ENCODE data around the gene ABCB11. TPM values are rescaled to one million over a fixed set of nuclear protein-coding genes. Genes with fewer than 3 reads are reported as not detected.

ABCB11 gene
- total and polyA plus RNA-seq, 2 donors (not counting 1 experiment from before 2014, with no cell fraction given), result not detected

DNA sequence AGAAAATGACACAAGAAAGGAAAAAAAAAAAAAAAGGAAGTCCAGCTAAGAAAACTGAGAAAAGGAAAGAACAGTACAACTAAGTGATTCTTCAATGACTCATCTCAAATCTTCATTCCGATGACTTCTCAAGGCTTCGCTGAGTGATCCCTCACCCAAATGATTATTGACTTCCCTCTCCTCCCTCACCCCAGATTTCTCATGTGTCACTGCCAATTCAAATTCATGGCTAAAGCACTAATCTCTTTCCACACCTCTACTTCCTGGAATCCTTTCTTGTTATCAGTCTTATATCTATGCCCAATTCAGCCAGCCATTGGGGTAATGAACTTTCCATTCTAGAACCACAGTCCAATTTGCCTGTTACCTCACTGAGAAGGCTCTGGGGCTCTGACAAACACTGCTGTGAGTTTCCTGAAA is 7.2 kb upstream of the ABCB11 start:
- H3K27me3 Mint-ChIP-seq, result no peaks in the 10 kb centered on the region
- intact Hi-C loops (cut with micrococcal nuclease), result no loop called here
- H3K79me2 ChIP-seq (ENCODE audit: control insufficient read depth, insufficient read depth, low read length), result no peaks in the 10 kb centered on the region
- H3K4me3 Mint-ChIP-seq, result no peak overlapping the region
- H3K9me3 Mint-ChIP-seq (ENCODE audit: insufficient read depth), result peaks cover 10% of the 10 kb centered on the region
- H3K27me3 ChIP-seq (replicated peaks in 1 of 4; ENCODE audit: control extremely low read depth in 1 of 4, control insufficient read depth in 3 of 4, insufficient read depth in 4 of 4, low read length in 3 of 4), result no peaks in the 10 kb centered on the region
- H3K4me3 ChIP-seq (ENCODE audit: control extremely low read depth in 1 of 5, extremely low read depth in 1 of 5, insufficient read depth in 1 of 5, low read depth in 2 of 5, low read length in 4 of 5), result no peak overlapping the region
- no peak overlapping the region for H2AFZ ChIP-seq (ENCODE audit: insufficient read depth, low read depth, low read length, poor library complexity, severe bottlenecking)
- no peaks in the 10 kb centered on the region for H4K20me1 ChIP-seq (ENCODE audit: control insufficient read depth, insufficient read depth, low read length, poor library complexity, severe bottlenecking)
- no peak overlapping the region for H3K27ac Mint-ChIP-seq
- TF ChIP-seq EZH2 (IDR thresholded peaks at IDR 0.05; ENCODE audit: borderline replicate concordance, insufficient read depth, low read depth, low read length, poor library complexity, severe bottlenecking), result no peak
- TF ChIP-seq, protein P1, sequence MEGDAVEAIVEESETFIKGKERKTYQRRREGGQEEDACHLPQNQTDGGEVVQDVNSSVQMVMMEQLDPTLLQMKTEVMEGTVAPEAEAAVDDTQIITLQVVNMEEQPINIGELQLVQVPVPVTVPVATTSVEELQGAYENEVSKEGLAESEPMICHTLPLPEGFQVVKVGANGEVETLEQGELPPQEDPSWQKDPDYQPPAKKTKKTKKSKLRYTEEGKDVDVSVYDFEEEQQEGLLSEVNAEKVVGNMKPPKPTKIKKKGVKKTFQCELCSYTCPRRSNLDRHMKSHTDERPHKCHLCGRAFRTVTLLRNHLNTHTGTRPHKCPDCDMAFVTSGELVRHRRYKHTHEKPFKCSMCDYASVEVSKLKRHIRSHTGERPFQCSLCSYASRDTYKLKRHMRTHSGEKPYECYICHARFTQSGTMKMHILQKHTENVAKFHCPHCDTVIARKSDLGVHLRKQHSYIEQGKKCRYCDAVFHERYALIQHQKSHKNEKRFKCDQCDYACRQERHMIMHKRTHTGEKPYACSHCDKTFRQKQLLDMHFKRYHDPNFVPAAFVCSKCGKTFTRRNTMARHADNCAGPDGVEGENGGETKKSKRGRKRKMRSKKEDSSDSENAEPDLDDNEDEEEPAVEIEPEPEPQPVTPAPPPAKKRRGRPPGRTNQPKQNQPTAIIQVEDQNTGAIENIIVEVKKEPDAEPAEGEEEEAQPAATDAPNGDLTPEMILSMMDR (IDR thresholded peaks at IDR 0.05), result no peak
- H3K9me3 ChIP-seq (ENCODE audit: control extremely low read depth in 1 of 3, control insufficient read depth in 2 of 3, insufficient read depth in 1 of 3, low read length in 2 of 3), result peaks cover 0 to 5% (median 3%) of the 10 kb centered on the region in 3 donors
- H3K4me1 Mint-ChIP-seq, result peaks cover 22% of the 10 kb centered on the region
- WGBS (ENCODE audit: insufficient coverage), result 37% methylated on average over 2 of the region's 2 CpGs
- no peak for DNase-seq
- H3K36me3 ChIP-seq (replicated peaks in 1 of 2; ENCODE audit: control extremely low read depth in 1 of 2, control insufficient read depth in 1 of 2, extremely low read depth in 1 of 2, insufficient read depth in 2 of 2, low read length in 1 of 2), result no peaks in the 10 kb centered on the region
- no peak for ATAC-seq (ENCODE audit: low read depth)
- CTCF ChIA-PET, result no interaction called here
- peaks cover 3 to 9% of the 10 kb centered on the region in 2 donors for H3K4me1 ChIP-seq (ENCODE audit: control insufficient read depth in 2 of 2, insufficient read depth in 2 of 2, low read length in 2 of 2)
- no peak overlapping the region for H3K4me2 ChIP-seq (replicated peaks; ENCODE audit: low read depth, low read length, poor library complexity, severe bottlenecking)
- no peak overlapping the region for H3K9ac ChIP-seq (ENCODE audit: low read length)
- POLR2A ChIA-PET, result no interaction called here
- no peak overlapping the region for H3K27ac ChIP-seq (ENCODE audit: low read length in 2 of 2)

DNA sequence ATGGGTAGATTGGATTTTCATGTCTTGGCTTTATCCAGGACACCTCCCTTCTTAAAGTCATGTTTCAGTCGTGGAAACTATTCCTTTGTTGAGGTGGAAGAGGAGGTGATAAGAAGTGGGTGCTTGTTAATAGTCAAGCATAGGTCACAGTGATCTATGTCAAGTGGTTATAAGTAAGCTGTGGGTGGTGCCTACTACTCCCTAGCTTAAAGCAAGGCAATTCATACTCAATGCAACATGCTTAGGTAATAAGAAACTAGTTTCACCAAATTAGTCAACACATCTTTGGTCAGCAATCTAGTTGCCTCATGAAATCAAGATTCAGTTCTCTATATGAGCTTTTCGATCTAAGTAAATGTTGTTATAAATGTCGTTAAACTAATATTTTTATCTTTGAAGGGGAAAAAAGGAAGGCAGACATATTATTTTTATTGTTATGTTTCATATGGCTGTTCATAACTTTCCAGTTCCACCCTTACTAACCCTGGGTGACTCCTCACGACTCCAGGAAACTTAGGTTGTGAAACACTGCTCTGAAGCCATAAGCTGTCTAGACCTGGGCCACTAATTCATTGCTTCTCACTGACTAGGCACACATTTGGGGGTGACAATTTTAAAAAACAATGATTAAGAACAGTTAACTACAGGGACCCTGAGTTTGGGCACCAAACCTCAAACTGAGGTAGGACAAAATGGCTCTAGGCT is 5.8 kb upstream of the ABCB11 start:
- Histone ChIP-seq H3K27ac (ENCODE audit: low read length in 2 of 2) (no peak overlapping the region), H3K27me3 (replicated peaks in 1 of 4; ENCODE audit: control extremely low read depth in 1 of 4, control insufficient read depth in 3 of 4, insufficient read depth in 4 of 4, low read length in 3 of 4) (no peaks in the 10 kb centered on the region), H2AFZ (ENCODE audit: insufficient read depth, low read depth, low read length, poor library complexity, severe bottlenecking) (no peak overlapping the region), H3K79me2 (ENCODE audit: control insufficient read depth, insufficient read depth, low read length) (no peaks in the 10 kb centered on the region), H3K36me3 (replicated peaks in 1 of 2; ENCODE audit: control extremely low read depth in 1 of 2, control insufficient read depth in 1 of 2, extremely low read depth in 1 of 2, insufficient read depth in 2 of 2, low read length in 1 of 2) (no peaks in the 10 kb centered on the region), H3K4me3 (ENCODE audit: control extremely low read depth in 1 of 5, extremely low read depth in 1 of 5, insufficient read depth in 1 of 5, low read depth in 2 of 5, low read length in 4 of 5) (no peak overlapping the region), H4K20me1 (ENCODE audit: control insufficient read depth, insufficient read depth, low read length, poor library complexity, severe bottlenecking) (no peaks in the 10 kb centered on the region), H3K4me1 (ENCODE audit: control insufficient read depth in 2 of 2, insufficient read depth in 2 of 2, low read length in 2 of 2) (peaks cover 3 to 9% of the 10 kb centered on the region in 2 donors), H3K9me3 (ENCODE audit: control extremely low read depth in 1 of 3, control insufficient read depth in 2 of 3, insufficient read depth in 1 of 3, low read length in 2 of 3) (peaks cover 0 to 7% (median 0%) of the 10 kb centered on the region in 3 donors), H3K4me2 (replicated peaks; ENCODE audit: low read depth, low read length, poor library complexity, severe bottlenecking) (no peak overlapping the region), H3K9ac (ENCODE audit: low read length) (no peak overlapping the region)
- CTCF ChIA-PET, result no interaction called here
- ATAC-seq (ENCODE audit: low read depth) (no peak), DNase-seq (no peak)
- intact Hi-C loops (cut with micrococcal nuclease), result no loop called here
- no CpG with 5 or more reads among the region's 4 CpGs for WGBS (ENCODE audit: insufficient coverage)
- Mint-ChIP-seq H3K27ac (no peak overlapping the region), H3K4me1 (peaks cover 22% of the 10 kb centered on the region), H3K4me3 (no peak overlapping the region), H3K27me3 (no peaks in the 10 kb centered on the region), H3K9me3 (ENCODE audit: insufficient read depth) (peaks cover 3% of the 10 kb centered on the region)
- TF ChIP-seq, protein P1 (IDR thresholded peaks at IDR 0.05), result no peak
- no peak for TF ChIP-seq EZH2 (IDR thresholded peaks at IDR 0.05; ENCODE audit: borderline replicate concordance, insufficient read depth, low read depth, low read length, poor library complexity, severe bottlenecking)
- POLR2A ChIA-PET, result no interaction called here
